ENCODE results near the gene TTLL4.

DNA sequence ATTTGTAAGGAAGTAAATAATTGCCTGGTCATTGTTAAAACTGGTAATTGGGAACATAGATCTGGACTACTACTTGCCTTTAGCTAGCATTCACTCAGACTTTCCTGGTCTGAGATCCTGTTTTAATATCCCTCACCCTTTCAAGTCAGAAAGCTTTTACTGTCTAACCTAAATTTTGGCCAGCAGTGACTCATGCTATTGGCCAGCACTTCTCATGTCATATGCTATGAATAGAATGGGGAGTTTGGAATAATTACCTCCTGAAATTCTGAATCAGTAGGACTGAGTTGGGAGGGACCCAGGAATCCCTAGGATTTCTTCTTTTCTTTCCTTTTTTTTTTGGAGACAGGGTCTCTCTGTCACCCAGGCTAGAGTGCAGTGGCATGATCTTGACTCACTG is 19.4 kb upstream of the TTLL4 start:
- TF ChIP-seq CTCF (IDR thresholded peaks at IDR 0.05; ENCODE audit: low read depth, low read length, poor library complexity, severe bottlenecking) (no peak), EZH2phosphoT487 (IDR thresholded peaks at IDR 0.05; ENCODE audit: borderline replicate concordance, low read length) (no peak)
